Transverse colon (tissue), 4 donors: Measurements from ENCODE around the gene SMC3.

Experiments
- EP300 ChIP-seq: sonication (generic); formaldehyde crosslinking; IDR thresholded peaks from one replicate; pipeline ENCODE4 v1.6.1; 2017; ENCODE audit warnings: antibody characterized with exemption, low read depth
- POLR2A ChIP-seq: fragments of 450-650 bp; IDR thresholded peaks from one replicate; pipeline ENCODE4 v1.6.1; 2016; ENCODE audit warnings: antibody characterized with exemption, mild to moderate bottlenecking, moderate library complexity
- POLR2AphosphoS5 ChIP-seq, 3 donors: sonication (generic); formaldehyde crosslinking; IDR thresholded peaks; one replicate each; pipeline ENCODE4 v1.6.1; 2016; ENCODE audit warnings: antibody characterized with exemption in 3 of 3
- TF ChIP-seq, protein P1 (sequence below), 5 experiments: fragments of 200-600 bp in 3 of 5; fragments of 450-650 bp in 2 of 5; sonication (generic) in 3 of 5; IDR thresholded peaks; 1 replicate in 2 of 5; 2 replicates in 3 of 5; pipeline ENCODE4 v1.5.1; 2016 to 2017; ENCODE audit warnings: antibody characterized with exemption in 5 of 5, inconsistent platforms in 3 of 5, mild to moderate bottlenecking in 2 of 5, moderate library complexity in 1 of 5

DNA sequence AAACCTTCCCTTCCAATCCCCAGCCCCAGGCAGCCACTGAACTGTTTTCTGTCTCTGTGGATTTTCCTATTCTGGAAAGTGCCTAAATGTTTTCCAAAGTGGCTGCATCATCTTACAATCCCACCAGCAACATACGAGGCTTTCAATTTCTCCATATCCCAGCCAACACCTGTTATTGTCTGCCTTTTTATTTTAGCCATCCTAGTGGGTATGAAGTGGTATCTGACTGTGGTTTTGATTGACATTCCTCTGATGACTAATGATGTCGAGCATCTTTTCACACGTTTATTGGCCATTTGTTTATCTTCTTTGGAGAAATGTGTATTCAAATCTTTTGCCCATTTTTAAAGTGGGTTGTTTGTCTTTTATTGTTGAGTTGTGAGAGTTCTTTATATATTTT lies 6.2 kb upstream of the SMC3 start:
- TF ChIP-seq, protein P1, sequence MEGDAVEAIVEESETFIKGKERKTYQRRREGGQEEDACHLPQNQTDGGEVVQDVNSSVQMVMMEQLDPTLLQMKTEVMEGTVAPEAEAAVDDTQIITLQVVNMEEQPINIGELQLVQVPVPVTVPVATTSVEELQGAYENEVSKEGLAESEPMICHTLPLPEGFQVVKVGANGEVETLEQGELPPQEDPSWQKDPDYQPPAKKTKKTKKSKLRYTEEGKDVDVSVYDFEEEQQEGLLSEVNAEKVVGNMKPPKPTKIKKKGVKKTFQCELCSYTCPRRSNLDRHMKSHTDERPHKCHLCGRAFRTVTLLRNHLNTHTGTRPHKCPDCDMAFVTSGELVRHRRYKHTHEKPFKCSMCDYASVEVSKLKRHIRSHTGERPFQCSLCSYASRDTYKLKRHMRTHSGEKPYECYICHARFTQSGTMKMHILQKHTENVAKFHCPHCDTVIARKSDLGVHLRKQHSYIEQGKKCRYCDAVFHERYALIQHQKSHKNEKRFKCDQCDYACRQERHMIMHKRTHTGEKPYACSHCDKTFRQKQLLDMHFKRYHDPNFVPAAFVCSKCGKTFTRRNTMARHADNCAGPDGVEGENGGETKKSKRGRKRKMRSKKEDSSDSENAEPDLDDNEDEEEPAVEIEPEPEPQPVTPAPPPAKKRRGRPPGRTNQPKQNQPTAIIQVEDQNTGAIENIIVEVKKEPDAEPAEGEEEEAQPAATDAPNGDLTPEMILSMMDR (IDR thresholded peaks at IDR 0.05), result no peak
- TF ChIP-seq EP300 (no peak), POLR2A (no peak), POLR2AphosphoS5 (IDR thresholded peaks at IDR 0.05) (no peak)
